HG03045 (cell line): ENCODE data around the gene CNOT8.
"Not testable (repeated sequence)": the region's sequence is repeated elsewhere in the genome, so short reads cannot be mapped to it uniquely, and the experiment has no call there.

ENCODE experiments used
- ATAC-seq: cut with Tn5 transposase; IDR thresholded peaks from one replicate; pipeline ENCODE4 v1.9.1; 2021; ENCODE audit warnings: mild to moderate bottlenecking, moderate library complexity; ENCODE audit not compliant: unreplicated experiment

The CNOT8 gene

GRCh38 chr5:154834053-154834452, 24.4 kb upstream of the CNOT8 start:
- ATAC-seq = no peak

DNA sequence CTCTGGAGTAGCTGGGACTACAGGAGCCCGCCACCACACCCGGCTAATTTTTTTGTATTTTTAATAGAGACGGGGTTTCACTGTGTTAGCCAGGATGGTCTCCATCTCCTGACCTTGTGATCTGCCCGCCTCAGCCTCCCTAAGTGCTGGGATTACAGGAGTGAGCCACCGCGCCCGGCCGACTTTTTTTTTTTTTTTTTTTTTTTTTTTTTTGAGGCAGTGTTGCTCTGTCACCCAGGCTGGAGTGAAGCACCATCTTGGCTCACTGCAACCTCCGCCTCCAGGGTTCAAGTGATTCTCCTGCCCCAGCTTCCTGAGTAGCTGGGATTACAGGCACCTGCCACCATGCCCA, 22.8 kb upstream of the CNOT8 start:
- ATAC-seq = not testable (repeated sequence)

GRCh38 chr5:154836225-154836624, 22.2 kb upstream of the CNOT8 start:
- ATAC-seq = no peak

DNA sequence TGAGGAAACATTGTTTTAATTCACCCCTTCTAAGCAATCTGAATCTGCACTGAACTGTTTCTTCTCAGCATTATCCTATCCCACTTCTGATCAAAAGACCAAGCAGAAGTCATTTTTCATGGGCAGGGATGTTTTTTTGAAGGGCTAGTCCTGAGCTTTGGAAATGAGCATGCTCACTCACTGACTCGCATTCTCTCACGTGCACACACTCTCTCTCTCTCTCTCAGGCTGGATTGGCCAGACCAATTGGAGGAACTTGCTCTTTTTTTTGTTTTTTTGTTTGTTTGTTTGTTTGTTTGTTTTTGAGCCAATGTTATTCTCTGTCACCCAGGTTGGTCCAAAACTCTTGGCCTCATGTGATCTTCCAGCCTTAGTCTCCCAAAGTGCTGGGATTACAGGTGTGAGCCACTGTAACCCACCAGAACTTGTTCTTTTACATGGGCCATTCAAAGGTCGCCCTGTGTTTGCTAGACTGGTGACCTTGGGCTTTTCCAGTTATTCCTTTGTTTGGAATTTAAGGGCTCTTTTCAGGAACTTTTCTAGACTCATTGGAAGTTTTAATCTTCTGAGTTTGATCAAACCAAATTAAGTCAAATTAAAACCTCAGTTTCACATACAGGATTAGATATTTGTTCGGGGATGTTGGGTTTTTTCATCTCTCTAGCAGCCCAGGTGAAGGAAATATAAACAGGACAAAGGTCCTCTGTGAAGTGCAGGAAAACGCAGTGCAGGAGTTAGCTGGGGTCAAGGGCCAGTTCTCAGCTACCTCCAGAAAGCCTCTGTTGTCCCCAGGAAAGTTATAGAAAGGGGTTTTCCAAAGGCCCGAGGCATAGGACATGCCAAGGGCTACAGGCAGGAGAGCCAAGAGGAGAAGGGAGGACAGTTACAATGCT, 21.2 kb upstream of the CNOT8 start:
- ATAC-seq = no peak

DNA sequence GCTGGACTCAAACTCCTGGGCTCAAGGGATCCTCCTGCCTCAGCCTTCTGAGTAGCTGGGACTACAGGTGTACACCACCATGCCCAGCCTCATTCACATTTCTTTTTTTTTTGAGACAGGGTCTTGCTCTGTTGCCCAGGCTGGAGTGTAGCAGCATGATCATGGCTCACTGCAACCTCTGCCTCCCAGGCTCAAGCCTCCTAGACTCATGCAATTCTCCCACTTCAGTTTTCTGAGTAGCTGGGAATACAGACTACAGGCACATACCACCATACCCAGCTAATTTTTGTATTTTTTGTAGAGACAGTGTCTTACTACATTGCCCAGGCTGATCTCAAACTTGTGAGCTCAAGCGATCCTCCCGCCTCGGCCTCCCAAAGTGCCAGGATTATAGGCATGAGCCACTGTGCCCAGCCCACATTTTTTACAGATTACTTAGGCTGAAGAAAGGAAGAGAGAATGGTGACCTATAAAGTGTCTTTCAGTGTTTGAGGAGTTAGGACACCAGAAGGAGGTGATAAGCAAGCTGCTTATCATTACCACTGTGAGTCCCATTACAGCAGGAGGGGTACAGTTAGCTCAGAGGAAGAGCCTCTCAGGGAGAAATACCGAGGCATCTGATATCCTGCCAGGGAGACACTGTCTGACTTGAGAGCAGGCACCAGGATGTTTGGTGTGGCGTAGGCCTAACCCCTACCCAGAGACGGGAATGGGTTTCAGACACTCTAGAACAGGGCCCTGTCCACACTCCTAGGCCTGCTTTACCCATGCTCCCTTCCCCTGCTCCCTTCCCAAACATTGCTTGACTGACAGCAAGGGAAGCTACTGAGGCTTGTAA, 17.8 kb upstream of the CNOT8 start:
- no peak for ATAC-seq

GRCh38 chr5:154841273-154841661, 17.2 kb upstream of the CNOT8 start:
- no peak for ATAC-seq

- ATAC-seq = no peak
Measured at GRCh38 chr5:154842689-154843530, 15.5 kb upstream of the CNOT8 start.

GRCh38 chr5:154844809-154845208, 13.6 kb upstream of the CNOT8 start:
- ATAC-seq = no peak

DNA sequence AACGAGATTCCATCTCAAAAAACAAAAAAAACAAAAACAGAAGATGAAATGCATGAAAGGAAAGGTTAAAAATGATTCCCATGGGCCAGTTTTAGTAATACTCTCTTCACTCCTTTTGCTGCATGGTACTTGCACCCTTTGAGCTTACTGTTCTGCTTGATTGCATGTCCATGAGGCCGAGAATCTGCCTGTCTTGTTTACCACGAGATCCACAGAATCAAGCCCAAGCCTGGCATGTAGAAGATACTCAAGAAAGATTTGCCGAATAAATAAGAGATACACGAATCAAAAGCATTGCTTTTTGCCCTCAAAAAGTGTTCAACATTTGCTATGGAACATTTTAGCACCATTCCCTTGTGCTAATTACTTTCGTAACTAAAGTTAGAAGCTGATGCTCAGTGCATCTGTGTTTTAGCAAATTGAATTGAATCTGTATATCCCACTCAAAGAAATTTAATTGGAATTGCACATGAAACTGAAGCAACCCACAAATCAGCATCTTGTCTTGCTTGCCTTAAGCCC, 9.1 kb upstream of the CNOT8 start:
- no peak for ATAC-seq

- ATAC-seq = no peak
Measured at GRCh38 chr5:154849791-154850201, 8.6 kb upstream of the CNOT8 start.

DNA sequence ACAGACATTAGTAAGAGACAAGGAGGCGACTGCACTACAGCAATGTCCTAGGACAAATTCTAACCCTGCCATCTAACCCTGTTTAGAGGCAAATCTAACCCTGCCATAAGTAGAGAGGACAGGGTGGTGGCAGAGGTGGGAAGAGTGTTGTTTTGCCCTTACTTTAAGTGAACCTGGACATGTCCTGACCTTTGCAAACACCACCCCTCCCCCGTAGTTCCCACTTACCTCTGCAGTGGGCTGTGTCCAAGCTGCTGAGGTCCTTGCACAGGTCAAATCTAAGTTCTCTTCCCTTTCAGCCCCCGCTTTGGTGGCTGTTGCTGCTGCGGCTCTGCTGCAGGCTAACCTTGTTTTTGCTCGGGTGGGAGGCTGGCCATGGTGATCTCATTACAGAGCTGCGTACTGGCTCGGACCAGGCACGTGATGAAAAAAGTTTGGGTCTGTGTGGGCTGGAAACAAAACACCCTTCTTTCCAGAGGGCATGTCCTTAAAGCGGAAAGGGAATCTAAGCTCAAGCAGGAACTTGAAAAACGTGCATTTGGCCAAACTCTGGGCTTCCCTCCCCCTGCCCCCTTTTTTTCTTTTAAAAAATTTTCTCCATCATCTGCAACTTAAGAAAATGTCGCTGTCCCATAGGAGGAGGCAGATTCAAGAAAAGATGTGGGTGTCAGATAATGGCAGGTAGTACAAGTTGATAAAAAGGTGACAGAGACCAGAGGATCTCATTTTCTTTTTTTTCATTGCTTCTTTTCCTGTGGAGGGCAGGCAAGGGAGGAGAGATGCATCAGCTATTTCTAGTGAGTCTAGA, 8.0 kb upstream of the CNOT8 start, which contains the start of gene FAXDC2:
Gene FAXDC2 (minus strand): TSS at position 349 of the 808 bp plus-strand sequence. CDS start 12,425 bp downstream, outside the sequence.
- no peak for ATAC-seq

DNA sequence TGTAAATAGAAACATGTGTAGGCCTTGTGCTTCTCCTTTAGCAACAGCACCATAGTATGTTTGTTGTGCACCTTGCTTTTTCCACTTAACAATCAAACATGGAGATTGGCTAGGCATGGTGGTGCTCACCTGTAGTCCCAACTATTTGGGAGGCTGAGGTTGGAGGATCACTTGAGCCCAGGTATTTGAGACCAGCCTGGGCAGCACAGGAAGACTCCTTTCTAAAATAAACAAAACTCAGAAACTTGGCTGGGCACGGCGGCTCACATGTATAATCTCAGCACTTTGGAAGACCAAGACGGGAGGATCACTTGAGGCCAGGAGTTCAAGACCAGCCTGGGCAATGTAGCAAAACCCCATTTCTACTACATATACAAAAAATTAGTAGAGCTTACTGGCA, 7.1 kb upstream of the CNOT8 start:
- no peak for ATAC-seq

DNA sequence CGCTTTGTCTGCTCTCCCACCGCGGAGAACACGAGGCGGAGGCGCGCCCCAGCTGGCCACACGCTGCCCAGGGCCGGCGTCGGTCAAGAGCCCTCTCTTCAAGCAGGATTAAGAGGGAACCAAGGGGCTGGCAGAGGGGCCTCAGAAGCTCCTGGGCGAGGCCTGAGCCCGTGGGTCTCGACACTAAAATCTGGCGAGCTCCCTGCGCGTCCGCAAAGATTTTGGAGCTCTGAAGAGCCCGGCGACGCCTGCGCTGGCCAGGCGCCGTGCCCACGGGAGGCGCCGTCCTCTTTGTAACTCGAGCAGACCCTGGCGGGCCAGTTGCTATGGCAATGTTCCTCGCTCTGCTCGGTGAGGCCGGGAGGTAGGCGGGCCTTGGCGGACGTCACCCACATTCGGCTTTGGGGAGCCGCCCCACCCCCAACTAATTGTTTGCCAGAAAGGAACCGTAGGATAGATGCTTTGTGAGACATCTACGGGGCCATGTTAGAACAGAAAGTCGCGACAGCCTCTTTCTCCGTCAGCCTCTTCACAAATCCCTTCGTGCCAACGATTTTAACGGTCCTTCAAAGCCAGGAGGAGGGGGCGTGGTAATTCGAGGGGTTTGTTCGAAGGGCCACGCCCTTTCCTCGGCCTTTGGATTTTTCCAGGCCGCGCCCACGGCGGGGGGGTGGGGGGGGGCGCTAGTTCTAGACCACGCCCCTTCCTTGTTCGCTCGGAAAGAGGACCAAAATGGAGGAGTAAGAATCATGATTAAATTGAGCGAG, 714 bp upstream of the CNOT8 start:
- peak; percentile 68 for ATAC-seq

DNA sequence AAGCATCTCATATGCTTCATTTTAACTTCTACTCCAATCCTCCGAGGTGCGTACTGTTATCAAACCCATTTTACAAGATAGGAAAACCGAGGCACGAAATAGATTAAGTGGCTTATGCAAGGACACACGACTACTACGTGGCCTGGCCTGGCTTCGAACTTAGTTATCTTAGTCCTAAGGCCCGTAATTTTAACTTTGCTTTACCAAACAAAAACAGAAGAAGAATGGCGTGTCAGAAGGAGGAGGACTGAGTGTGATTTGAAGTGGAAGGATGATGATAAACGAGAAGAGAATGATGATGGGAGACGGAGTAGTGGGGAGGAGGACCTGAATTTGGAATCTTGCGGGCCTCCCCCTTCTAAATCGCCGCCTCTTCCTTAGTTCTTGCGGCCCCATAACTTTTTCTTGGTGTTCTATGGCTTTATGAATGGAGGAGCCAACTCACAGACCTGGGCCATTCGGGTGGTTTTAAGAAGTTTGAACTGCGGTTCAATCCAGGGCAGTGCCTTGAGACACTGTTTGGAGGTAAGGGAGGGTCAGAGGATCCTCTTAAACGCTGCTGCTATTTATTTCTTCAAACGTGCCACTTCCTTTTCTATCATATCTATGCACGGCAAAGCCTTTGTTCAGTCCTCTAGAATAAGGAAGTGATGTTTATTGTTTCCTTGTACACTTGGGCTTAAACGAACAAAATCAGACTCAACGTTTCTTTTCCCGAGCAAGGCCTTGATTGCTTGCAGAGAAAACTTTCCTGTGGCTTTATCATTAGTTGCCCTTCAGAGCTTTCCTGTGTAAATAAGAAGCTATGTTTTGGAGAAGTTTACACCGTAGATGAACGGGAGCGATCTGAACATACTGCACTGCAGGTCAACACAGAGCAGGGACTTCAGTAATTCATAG, 795 bp downstream of the CNOT8 start:
- ATAC-seq = no peak

DNA sequence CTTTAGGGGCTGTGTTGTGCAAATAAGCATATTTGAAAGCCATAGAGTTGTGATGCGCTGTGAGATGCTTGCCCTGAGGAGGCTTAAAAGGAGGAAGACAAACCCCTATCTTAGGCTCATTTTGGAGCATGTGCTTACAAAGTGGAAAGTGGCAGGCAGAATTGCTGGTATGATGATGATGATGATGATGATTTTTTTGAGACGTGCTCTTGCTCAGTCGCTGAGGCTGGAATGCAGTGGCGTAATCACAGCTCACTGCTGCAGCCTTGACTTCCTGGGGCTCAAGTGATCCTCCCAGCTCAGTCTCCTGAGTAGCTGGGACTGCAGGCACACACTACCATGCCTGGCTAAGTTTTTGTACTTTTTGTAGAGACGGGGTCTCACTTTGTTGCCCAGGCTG, 1.7 kb downstream of the CNOT8 start:
- no peak for ATAC-seq

DNA sequence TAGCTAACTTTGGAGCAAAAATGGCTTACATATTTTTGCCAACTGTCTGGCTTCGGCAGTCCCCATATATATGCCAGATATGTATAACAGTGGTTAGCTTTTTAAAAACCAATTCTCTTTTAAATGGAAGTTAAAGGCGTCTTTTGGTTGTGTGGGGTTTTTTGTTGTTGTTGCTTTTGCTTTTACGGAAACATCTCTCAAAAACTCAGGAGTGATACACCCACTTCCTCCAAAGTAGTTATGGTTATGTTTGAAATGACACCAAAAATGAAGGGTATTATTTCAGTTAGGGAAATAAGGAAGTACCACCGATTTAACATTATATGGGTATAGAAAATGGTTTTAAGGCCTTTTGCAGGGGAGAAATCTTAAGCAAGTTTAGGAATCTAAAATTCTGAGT, 2.3 kb downstream of the CNOT8 start:
- no peak for ATAC-seq

GRCh38 chr5:154861946-154862345, 3.5 kb downstream of the CNOT8 start:
- ATAC-seq = no peak

DNA sequence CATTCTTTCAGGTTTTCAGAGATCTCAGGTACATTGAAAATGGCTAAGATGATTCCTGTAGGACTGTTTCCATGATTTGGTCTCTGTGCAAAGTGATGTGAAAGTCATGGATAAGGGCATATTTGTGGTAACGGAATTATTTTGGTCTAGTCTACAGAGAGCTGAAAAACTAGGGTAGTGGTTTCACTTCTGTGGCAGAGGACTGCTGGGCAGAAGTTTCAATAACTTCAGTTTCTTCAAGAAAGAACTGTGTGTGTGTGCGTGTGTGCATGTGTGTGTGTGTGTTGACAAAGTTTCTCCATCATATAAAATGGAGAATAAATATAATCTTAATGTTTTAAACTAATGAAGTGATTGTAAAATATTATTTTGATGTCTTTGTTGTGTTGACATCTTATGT, 4.3 kb downstream of the CNOT8 start:
- no peak for ATAC-seq
